ENCODE data around the gene BMPR2. TPM values are rescaled to one million over a fixed set of nuclear protein-coding genes. Genes with fewer than 3 reads are reported as not detected.

The BMPR2 gene
- 9.9 and 47.3 TPM in 2 replicates for total RNA-seq

GRCh38 chr2:202375609-202376408 is at the start of gene BMPR2:
BMPR2 (plus strand) TSS chr2:202376327; CDS start chr2:202377475, 1,148 bp downstream.

Other genes with a start within 250 kb of the BMPR2 start
- 79.6 and 121 TPM in 2 replicates for gene SUMO1, start 137.7 kb upstream of the BMPR2 start, total RNA-seq
- 90.9 and 95.1 TPM in 2 replicates for gene NOP58, start 110.6 kb upstream of the BMPR2 start, total RNA-seq